GM18502 (cell line): ENCODE measurements around the gene SAMSN1.

Experiments used
- ATAC-seq: cut with Tn5 transposase; IDR thresholded peaks from one replicate; pipeline ENCODE4 v1.9.1; 2021; ENCODE audit warnings: mild to moderate bottlenecking; ENCODE audit not compliant: unreplicated experiment, poor library complexity

The SAMSN1 gene

GRCh38 chr21:14491269-14491681 is 54.8 kb downstream of the SAMSN1 start:
- no peak for ATAC-seq

- ATAC-seq = no peak
Observed at GRCh38 chr21:14488672-14489204, 57.4 kb downstream of the SAMSN1 start.

GRCh38 chr21:14487490-14488432 is 58.4 kb downstream of the SAMSN1 start:
- ATAC-seq = no peak

DNA sequence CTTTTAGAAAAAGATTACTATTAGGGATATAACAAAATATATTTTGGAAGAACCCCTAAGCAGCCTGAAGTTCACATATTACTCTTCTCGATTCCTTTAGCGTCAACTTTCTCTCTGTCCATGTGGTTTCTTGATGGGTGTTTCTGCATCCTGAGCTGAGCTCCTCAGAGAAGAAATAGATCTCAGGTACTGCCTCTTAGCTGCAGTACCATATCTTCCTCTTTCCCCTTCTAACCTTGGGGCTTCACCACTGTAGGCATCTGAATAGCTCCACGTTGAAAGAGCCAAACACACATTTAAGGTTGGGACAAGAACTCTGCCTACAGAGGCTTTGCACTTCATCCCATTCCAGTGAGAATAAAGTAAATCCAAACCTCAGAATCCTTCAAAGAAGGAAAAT is 59.2 kb downstream of the SAMSN1 start:
- no peak for ATAC-seq

DNA sequence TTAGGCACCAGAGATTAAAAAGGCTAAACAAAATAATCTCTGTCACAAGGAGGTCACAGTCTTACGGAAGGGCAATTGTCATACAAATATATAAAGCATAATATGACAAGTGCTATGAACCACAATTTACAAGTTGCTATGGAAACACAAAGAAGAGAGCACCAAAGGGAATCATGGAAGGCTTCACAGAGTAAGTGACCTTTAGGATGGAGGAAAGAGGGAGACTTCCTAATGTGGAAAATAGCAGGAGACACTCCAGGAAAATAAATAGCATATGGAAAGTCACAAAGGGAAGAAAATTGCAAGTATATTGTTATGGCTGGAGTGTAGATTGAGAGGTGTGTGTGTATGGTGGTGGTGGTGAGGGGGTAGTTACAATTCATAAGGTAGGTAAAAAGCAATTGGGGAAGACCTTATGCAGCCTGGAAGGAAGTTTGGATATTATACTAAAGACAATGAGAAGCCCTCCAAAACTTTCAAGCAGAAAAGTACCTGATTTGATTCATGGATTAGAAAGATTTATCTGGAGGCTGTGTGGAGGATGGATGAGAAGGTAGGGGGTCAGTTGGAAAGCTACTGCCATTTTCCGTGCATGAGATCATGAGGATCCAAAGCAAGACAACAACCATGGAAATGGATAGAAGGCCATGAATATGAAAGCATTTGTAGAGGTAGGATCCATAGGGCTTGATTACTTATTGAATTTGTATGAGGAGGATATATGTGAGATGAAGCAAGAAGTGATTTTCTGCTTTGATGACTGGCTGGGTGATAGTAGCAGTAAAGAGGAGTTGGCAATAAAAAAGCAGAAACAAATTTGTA is 61.7 kb downstream of the SAMSN1 start:
- no peak for ATAC-seq

DNA sequence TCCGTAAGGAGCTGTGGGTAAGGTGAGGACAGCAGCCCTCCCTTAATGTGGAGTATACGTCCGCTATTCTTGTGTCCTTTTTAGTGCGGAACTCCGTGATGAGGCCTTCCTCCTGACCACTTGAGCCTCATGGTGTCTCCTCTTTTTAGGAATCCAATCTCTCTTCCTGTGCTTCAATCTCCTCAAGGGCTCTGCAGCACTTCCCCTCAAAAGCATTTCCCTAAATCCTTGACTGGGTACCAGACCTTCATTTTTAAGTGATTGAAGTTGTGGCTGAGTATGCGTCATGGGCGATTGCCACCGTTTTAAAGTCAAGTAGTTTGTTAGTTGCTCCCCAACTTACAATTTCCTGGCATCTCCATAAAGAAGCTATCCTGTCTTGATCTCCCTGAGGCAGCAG is 62.8 kb downstream of the SAMSN1 start:
- no peak for ATAC-seq

- ATAC-seq = peak; percentile 69
Observed at GRCh38 chr21:14482165-14482564, 64.0 kb downstream of the SAMSN1 start.

DNA sequence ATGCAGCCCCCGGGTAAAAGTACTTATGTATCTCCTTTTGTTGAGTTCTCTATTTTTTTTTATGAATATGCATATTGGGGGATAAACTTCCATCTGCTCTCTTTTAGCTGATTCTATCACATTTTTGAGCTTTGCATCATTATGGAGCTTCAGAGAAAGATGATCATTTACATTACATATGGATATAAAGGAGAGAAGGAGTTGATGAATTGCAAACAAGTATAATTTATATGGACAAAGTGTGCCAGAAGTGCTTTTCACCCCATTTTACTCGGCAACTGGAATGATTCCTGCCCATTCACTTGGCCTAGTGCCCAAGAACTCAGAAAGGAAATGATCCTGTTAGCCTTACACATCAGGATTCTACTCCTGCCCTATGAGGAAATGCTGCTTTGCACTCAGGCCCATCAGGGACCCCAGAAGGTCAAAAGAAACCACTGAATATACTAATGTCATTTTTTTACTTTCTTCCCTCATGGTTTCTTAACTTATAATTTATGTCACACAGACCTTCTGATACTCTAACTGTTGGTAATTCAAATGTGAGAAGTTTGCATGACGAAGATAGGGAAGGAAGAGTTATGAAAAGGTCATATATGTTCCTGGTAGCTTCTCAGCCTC is 65.6 kb downstream of the SAMSN1 start:
- ATAC-seq = no peak

- ATAC-seq = no peak
Observed at GRCh38 chr21:14479241-14479786, 66.8 kb downstream of the SAMSN1 start.

DNA sequence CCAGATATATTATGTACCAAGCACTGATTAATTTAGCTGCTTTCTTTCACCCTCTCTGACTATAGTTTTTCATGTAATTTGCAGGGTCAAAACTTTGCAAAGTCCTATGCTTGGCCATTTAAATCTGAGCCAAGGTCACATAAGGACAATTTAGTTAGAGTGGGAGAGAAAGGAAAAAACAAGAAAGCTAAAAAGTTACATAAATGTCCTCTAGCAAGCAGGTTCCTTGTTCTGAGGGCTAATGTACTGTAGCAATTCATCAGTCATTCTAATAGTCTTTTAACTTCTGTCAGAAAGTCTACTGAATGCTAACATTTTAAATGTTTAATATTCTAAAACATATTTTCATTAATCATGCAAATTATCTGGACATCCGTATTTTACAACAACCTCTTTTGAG is 68.3 kb downstream of the SAMSN1 start:
- no peak for ATAC-seq

GRCh38 chr21:14477133-14477532 is 69.0 kb downstream of the SAMSN1 start:
- no peak for ATAC-seq

GRCh38 chr21:14474995-14475394 is 71.1 kb downstream of the SAMSN1 start:
- no peak for ATAC-seq

DNA sequence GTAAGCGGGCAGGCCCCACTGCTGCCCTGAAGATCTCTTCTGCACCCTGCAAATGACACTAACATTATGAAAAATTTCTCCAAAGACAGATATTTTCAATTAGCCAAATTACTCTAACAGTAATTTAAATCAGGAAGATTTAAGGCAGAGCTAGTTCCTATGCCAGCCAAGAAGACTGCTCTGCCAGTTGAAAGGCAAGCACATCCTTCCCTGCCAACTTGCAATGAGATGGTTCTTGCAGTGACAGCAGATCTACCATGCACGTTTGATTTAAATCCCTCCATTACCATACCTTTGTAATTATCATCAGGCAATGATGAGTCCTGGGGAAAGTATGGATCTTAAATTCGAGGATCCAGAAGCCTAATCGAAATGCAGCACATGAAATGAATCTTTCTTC is 76.5 kb downstream of the SAMSN1 start:
- no peak for ATAC-seq

- ATAC-seq = no peak
Observed at GRCh38 chr21:14466715-14467114, 79.4 kb downstream of the SAMSN1 start.

GRCh38 chr21:14457762-14458161 is 88.4 kb downstream of the SAMSN1 start:
- no peak for ATAC-seq

DNA sequence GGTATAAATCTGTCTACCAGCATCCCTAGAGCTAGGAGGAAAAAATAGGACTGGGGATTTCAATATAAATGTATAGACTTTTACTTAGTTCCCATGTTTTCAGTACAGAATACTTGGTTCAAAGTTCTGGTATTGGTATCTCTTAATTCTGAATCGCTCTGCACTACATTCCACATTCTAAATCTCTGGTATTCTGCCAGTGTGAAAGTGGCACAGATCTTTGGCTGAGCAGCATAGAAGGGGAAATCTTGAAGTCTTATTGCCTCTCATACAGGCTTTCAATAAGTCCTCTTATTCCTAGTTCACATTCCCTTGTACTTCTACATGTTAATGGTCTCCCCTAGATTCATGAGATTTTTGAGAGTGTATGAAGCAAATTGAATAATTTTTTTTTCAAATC is 89.2 kb downstream of the SAMSN1 start:
- no peak for ATAC-seq

DNA sequence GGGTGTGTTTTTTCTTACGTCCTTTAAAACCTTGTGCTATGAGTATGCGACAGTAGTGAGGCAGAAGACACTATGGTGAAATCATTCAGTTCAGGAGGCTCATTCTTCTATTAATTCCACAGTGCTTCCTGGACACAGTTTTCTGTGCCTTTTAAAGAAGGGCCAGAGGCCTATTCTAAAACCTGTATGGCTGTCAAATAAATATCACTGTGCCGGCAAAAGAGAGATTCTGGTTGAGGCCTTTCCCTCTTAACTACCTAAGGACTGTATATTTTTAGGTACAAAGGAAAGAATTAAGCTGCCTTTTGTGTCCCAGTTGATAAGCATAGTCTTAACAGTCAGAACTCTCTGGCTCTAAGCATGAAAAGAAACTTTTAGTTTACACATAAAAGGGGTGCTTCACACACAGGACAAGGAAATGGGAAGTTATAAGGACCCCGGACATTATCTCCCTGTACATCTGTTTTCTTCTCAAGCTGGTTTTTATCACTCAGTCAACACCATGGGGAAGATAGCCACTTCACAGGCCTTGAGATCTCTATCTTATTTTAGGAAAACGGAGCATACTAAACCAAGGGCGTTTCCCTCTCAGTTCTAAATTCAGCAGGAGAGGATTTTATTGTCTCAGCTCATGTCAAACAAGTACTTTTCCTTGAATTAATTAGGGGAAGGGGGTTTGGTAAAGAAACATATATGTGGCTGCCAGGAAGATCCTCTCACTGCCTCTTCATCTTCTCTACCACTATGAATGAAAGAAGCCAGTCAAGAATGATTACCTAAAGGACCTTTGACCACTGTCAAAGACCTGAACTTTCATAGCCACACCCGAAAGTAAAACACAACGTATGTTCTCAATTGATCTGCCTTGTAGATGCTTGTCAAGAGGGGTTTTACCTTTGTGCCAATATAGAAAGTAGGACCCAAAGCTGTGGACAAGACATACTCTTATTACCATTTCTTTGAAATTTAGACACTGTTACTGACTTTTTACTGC is 91.8 kb downstream of the SAMSN1 start:
- peak; percentile 69 for ATAC-seq

GRCh38 chr21:14453339-14454015 is 92.6 kb downstream of the SAMSN1 start:
- ATAC-seq = peak; percentile 89
